Activated CD4-positive, alpha-beta T cell treated with anti-CD3 and anti-CD28 coated beads for 48 hours (primary cell): Measurements from ENCODE around the gene LRRC49.
"Not testable (repeated sequence)": the region's sequence is repeated elsewhere in the genome, so short reads cannot be mapped to it uniquely, and the experiment has no call there.

Experiments
- DNase-seq: peaks from one replicate; pipeline ENCODE4 v3.0.0-alpha.2; 2020

Gene LRRC49

GRCh38 chr15:70869346-70869745 is 23.3 kb upstream of the LRRC49 start:
- no peak for DNase-seq

GRCh38 chr15:70870051-70870450 is 22.6 kb upstream of the LRRC49 start:
- DNase-seq: no peak

GRCh38 chr15:70871490-70871889 is 21.1 kb upstream of the LRRC49 start:
- DNase-seq: not testable (repeated sequence)

- DNase-seq: no peak
Measured at GRCh38 chr15:70873232-70874054, 19.2 kb upstream of the LRRC49 start.

- DNase-seq: no peak
Measured at GRCh38 chr15:70875001-70875782, 17.4 kb upstream of the LRRC49 start.

GRCh38 chr15:70876011-70876410 is 16.6 kb upstream of the LRRC49 start:
- no peak for DNase-seq

- DNase-seq: no peak
Measured at GRCh38 chr15:70876683-70877082, 15.9 kb upstream of the LRRC49 start.

GRCh38 chr15:70879401-70879800 is 13.2 kb upstream of the LRRC49 start:
- DNase-seq: no peak

GRCh38 chr15:70880781-70881180 is 11.8 kb upstream of the LRRC49 start:
- DNase-seq: no peak

- no peak for DNase-seq
Measured at GRCh38 chr15:70882361-70882760, 10.3 kb upstream of the LRRC49 start.

GRCh38 chr15:70892912-70893560 is 410 bp downstream of the LRRC49 start:
- no peak for DNase-seq

GRCh38 chr15:70902107-70902506 is 9.5 kb downstream of the LRRC49 start:
- DNase-seq: no peak

GRCh38 chr15:70906842-70907241 is 14.2 kb downstream of the LRRC49 start:
- DNase-seq: no peak

GRCh38 chr15:70907784-70908471 is 15.3 kb downstream of the LRRC49 start:
- no peak for DNase-seq

GRCh38 chr15:70910958-70911357 is 18.3 kb downstream of the LRRC49 start:
- DNase-seq: no peak

GRCh38 chr15:70912187-70912586 is 19.6 kb downstream of the LRRC49 start:
- no peak for DNase-seq

GRCh38 chr15:70916531-70916930 is 23.9 kb downstream of the LRRC49 start:
- no peak for DNase-seq

- no peak for DNase-seq
Measured at GRCh38 chr15:70917955-70918354, 25.3 kb downstream of the LRRC49 start.

- no peak for DNase-seq
Measured at GRCh38 chr15:70920981-70921696, 28.5 kb downstream of the LRRC49 start.

GRCh38 chr15:70922119-70922518 is 29.5 kb downstream of the LRRC49 start:
- no peak for DNase-seq

GRCh38 chr15:70923311-70924080 is 30.9 kb downstream of the LRRC49 start:
- no peak for DNase-seq

GRCh38 chr15:70926914-70927313 is 34.3 kb downstream of the LRRC49 start:
- DNase-seq: not testable (repeated sequence)
